Measurements from ENCODE around the gene NOL7.

The NOL7 gene

GRCh38 chr6:13593103-13593502, 22.0 kb upstream of the NOL7 start:
- Histone ChIP-seq H3K36me3 (ENCODE audit: insufficient read depth, low read length) (peaks cover 61% of the 10 kb centered on the region), H3K4me3 (ENCODE audit: low read depth, low read length, poor library complexity, severe bottlenecking) (no peak overlapping the region), H4K20me1 (ENCODE audit: insufficient read depth, low read length) (no peaks in the 10 kb centered on the region), H3K27ac (ENCODE audit: low read depth, low read length, poor library complexity, severe bottlenecking) (no peak overlapping the region), H3K9me3 (ENCODE audit: low read length) (no peaks in the 10 kb centered on the region), H3K9ac (ENCODE audit: low read length) (no peak overlapping the region), H2AFZ (ENCODE audit: low read length) (no peak overlapping the region), H3K27me3 (ENCODE audit: insufficient read depth, low read length) (no peaks in the 10 kb centered on the region), H3K79me2 (ENCODE audit: insufficient read depth, low read length) (no peaks in the 10 kb centered on the region), H3F3A (ENCODE audit: insufficient read depth, low read length) (no peaks in the 10 kb centered on the region), H3K9me2 (ENCODE audit: low read depth, low read length) (no peaks in the 10 kb centered on the region), H3K4me2 (ENCODE audit: low read length) (no peak overlapping the region), H3K4me1 (ENCODE audit: insufficient read depth, low read length, severe bottlenecking) (peaks cover 3% of the 10 kb centered on the region)
- TF ChIP-seq CTCF (IDR thresholded peaks at IDR 0.05; ENCODE audit: low read length) (no peak), EZH2 (IDR thresholded peaks at IDR 0.05; ENCODE audit: borderline replicate concordance, low read length) (no peak)

GRCh38 chr6:13593720-13594119, 21.4 kb upstream of the NOL7 start:
- H3K9me3 ChIP-seq (ENCODE audit: low read length), result no peaks in the 10 kb centered on the region
- H3K4me2 ChIP-seq (ENCODE audit: low read length), result no peak overlapping the region
- H3F3A ChIP-seq (ENCODE audit: insufficient read depth, low read length), result no peaks in the 10 kb centered on the region
- no peaks in the 10 kb centered on the region for H4K20me1 ChIP-seq (ENCODE audit: insufficient read depth, low read length)
- no peaks in the 10 kb centered on the region for H3K79me2 ChIP-seq (ENCODE audit: insufficient read depth, low read length)
- H3K27ac ChIP-seq (ENCODE audit: low read depth, low read length, poor library complexity, severe bottlenecking), result no peak overlapping the region
- H3K4me3 ChIP-seq (ENCODE audit: low read depth, low read length, poor library complexity, severe bottlenecking), result no peak overlapping the region
- peaks cover 9% of the 10 kb centered on the region for H3K4me1 ChIP-seq (ENCODE audit: insufficient read depth, low read length, severe bottlenecking)
- H3K36me3 ChIP-seq (ENCODE audit: insufficient read depth, low read length), result peaks cover 54% of the 10 kb centered on the region
- no peak overlapping the region for H2AFZ ChIP-seq (ENCODE audit: low read length)
- no peaks in the 10 kb centered on the region for H3K9me2 ChIP-seq (ENCODE audit: low read depth, low read length)
- TF ChIP-seq EZH2 (IDR thresholded peaks at IDR 0.05; ENCODE audit: borderline replicate concordance, low read length) (no peak), CTCF (IDR thresholded peaks at IDR 0.05; ENCODE audit: low read length) (no peak)
- H3K9ac ChIP-seq (ENCODE audit: low read length), result no peak overlapping the region
- H3K27me3 ChIP-seq (ENCODE audit: insufficient read depth, low read length), result no peaks in the 10 kb centered on the region

- Histone ChIP-seq H3K36me3 (ENCODE audit: insufficient read depth, low read length) (peaks cover 61% of the 10 kb centered on the region), H3K9ac (ENCODE audit: low read length) (no peak overlapping the region), H3K9me2 (ENCODE audit: low read depth, low read length) (no peaks in the 10 kb centered on the region), H3K4me3 (ENCODE audit: low read depth, low read length, poor library complexity, severe bottlenecking) (no peak overlapping the region), H4K20me1 (ENCODE audit: insufficient read depth, low read length) (no peaks in the 10 kb centered on the region), H3K27ac (ENCODE audit: low read depth, low read length, poor library complexity, severe bottlenecking) (no peak overlapping the region), H3K27me3 (ENCODE audit: insufficient read depth, low read length) (no peaks in the 10 kb centered on the region), H2AFZ (ENCODE audit: low read length) (no peak overlapping the region), H3K79me2 (ENCODE audit: insufficient read depth, low read length) (no peaks in the 10 kb centered on the region), H3K4me2 (ENCODE audit: low read length) (no peak overlapping the region), H3K4me1 (ENCODE audit: insufficient read depth, low read length, severe bottlenecking) (peaks cover 10% of the 10 kb centered on the region), H3F3A (ENCODE audit: insufficient read depth, low read length) (no peaks in the 10 kb centered on the region), H3K9me3 (ENCODE audit: low read length) (no peaks in the 10 kb centered on the region)
- TF ChIP-seq EZH2 (IDR thresholded peaks at IDR 0.05; ENCODE audit: borderline replicate concordance, low read length) (no peak), CTCF (IDR thresholded peaks at IDR 0.05; ENCODE audit: low read length) (no peak)
Observed at GRCh38 chr6:13597073-13597472, 18.1 kb upstream of the NOL7 start.
